WTC11 (cell line): ENCODE measurements around the gene PRICKLE1.

Source experiments
- ATF6 ChIP-seq: sonication (generic); formaldehyde crosslinking; IDR thresholded peaks from 2 replicates; pipeline ENCODE4 v1.8.1; 2023; ENCODE audit warnings: mild to moderate bottlenecking, missing genetic modification reagents
- CBFB ChIP-seq: sonication (generic); formaldehyde crosslinking; IDR thresholded peaks from 2 replicates; pipeline ENCODE4 v1.8.1; 2022; ENCODE audit warnings: mild to moderate bottlenecking, low read depth, missing genetic modification reagents
- CREM ChIP-seq: sonication (generic); formaldehyde crosslinking; IDR thresholded peaks from 2 replicates; pipeline ENCODE4 v1.8.1; 2022; ENCODE audit warnings: mild to moderate bottlenecking, missing genetic modification reagents, moderate library complexity
- CTCF ChIP-seq: fragments of 200-600 bp; IDR thresholded peaks from 2 replicates; pipeline ENCODE4 v1.8.0; 2022; ENCODE audit warnings: antibody characterized with exemption
- ELF4 ChIP-seq: sonication (generic); formaldehyde crosslinking; IDR thresholded peaks from 2 replicates; pipeline ENCODE4 v1.8.1; 2022; ENCODE audit warnings: low read depth, mild to moderate bottlenecking, moderate library complexity, missing genetic modification reagents
- FOXJ3 ChIP-seq: sonication (generic); formaldehyde crosslinking; IDR thresholded peaks from 2 replicates; pipeline ENCODE4 v1.9.0; 2021; ENCODE audit warnings: missing genetic modification reagents, mild to moderate bottlenecking, borderline replicate concordance
- FOXP1 ChIP-seq: sonication (generic); formaldehyde crosslinking; IDR thresholded peaks from 2 replicates; pipeline ENCODE4 v1.8.0; 2022; ENCODE audit warnings: missing genetic modification reagents, mild to moderate bottlenecking, moderate library complexity, borderline replicate concordance
- GTF2I ChIP-seq: fragments of 250-450 bp; sonication (Bioruptor Pico); conservative IDR thresholded peaks from 2 replicates; pipeline ENCODE4 v1.4.0; 2021; ENCODE audit warnings: mild to moderate bottlenecking
- JAZF1 ChIP-seq: fragments of 250-450 bp; sonication (Bioruptor Pico); IDR thresholded peaks from 2 replicates; pipeline ENCODE4 v1.9.0; 2021; ENCODE audit warnings: moderate library complexity, mild to moderate bottlenecking, inconsistent platforms
- MXD4 ChIP-seq: fragments of 250-450 bp; sonication (Bioruptor Pico); IDR thresholded peaks from 2 replicates; pipeline ENCODE4 v1.8.0; 2021; ENCODE audit warnings: mild to moderate bottlenecking, moderate library complexity, borderline replicate concordance
- NR2C2 ChIP-seq: sonication (generic); formaldehyde crosslinking; IDR thresholded peaks from 2 replicates; pipeline ENCODE4 v1.8.0; 2022; ENCODE audit warnings: mild to moderate bottlenecking, missing genetic modification reagents
- TEAD4 ChIP-seq: sonication (generic); formaldehyde crosslinking; IDR thresholded peaks from 2 replicates; pipeline ENCODE4 v1.8.0; 2022; ENCODE audit warnings: mild to moderate bottlenecking, missing genetic modification reagents
- USF1 ChIP-seq: sonication (generic); formaldehyde crosslinking; IDR thresholded peaks from 2 replicates; pipeline ENCODE4 v1.8.0; 2022; ENCODE audit warnings: mild to moderate bottlenecking, missing genetic modification reagents

GRCh38 chr12:42617622-42618021 is 28.1 kb upstream of the PRICKLE1 start:
- TF ChIP-seq NR2C2 (CRISPR knock-in tag) (no peak), GTF2I (CRISPR knock-in tag) (no peak), CTCF (no peak), ELF4 (CRISPR knock-in tag) (no peak), JAZF1 (no peak), MXD4 (CRISPR knock-in tag) (no peak), FOXP1 (CRISPR knock-in tag) (no peak), USF1 (CRISPR knock-in tag) (no peak), CREM (CRISPR knock-in tag) (no peak), FOXJ3 (CRISPR knock-in tag) (no peak), TEAD4 (no peak), ATF6 (CRISPR knock-in tag) (no peak), CBFB (CRISPR knock-in tag) (no peak)
